Activated CD8-positive, alpha-beta memory T cell treated with anti-CD3 and anti-CD28 coated beads, Interleukin-2, amount 50 U/mL, for 1 hour (primary cell): Measurements from ENCODE around the gene PLTP.
"Not testable (repeated sequence)": the region's sequence is repeated elsewhere in the genome, so short reads cannot be mapped to it uniquely, and the experiment has no call there.

ENCODE experiments used
- DNase-seq: peaks from one replicate; pipeline ENCODE4 v3.0.0-alpha.2; 2020; ENCODE audit errors: extremely low read depth

Gene PLTP

GRCh38 chr20:45919542-45920399 lies 7.8 kb upstream of the PLTP start:
- DNase-seq = no peak

DNA sequence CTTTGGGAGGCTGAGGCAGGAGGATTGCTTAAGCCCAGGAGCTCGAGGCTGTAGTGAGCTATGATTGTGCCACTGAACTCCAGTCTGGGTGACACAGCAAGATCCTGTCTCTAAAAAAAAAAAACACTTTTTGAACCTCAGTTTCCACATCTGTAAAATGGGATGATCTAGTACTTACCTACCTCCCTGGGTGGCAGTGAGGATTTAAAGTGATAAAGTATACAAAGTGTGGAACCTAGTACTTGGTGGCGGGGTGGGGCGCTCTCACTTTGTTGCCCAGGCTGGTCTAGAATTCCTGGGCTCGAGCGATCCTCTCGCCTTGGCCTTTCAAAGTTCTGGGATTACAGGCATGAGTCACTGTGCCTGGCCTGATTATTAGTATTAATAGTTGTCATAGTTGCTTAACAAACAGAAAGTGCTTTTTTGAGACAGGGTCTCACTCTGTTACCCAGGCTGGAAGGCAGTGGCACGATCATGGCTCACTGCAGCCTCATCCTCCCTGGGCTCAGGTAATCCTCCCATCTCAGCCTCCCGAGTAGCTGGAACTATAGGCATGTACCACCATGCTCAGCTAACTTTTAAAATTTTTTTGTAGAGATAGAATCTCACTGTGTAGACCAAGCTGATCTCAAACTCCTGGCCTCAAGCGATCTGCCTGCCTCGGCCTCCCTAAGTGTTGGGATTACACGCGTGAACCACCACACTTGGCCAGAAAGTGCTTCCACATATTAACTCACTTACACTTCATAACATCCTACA lies 7.0 kb upstream of the PLTP start:
- DNase-seq = no peak

- DNase-seq = no peak
Measured at GRCh38 chr20:45918182-45918737, 6.3 kb upstream of the PLTP start.

DNA sequence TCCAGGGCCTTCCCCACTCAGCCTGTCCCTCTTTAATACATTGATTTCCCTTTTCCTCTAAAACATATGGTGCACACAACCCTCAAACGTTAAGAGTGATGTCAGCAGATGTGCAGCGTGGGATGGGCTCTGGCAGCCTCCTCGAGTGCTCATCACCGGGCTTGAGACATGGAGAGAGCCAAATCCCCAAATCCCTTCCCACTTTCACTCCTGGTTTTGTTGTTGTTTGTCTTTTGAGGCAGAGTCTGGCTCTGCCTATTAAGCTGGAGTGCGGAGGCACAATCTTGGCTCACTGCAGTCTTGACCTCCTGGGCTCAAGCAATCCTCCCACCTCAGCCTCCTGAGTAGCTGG lies 5.8 kb upstream of the PLTP start:
- no peak for DNase-seq

- no peak for DNase-seq
Measured at GRCh38 chr20:45913116-45913515, 1.2 kb upstream of the PLTP start.

DNA sequence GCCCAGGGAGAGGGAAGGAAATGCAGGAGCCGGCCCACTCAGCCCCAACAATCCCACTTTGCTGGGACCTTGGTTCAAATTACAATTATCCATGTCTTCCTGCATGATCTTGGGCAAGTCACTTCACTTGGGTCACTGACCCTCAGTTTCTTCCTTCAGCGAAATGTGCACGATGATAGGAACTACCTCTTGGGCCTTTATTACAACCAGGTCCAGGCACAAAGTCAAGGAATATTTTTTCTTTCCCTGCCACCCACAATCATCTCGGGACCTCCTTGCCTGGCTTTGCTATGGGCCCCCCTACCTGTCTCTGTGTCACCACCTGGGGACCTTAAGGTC lies 358 bp upstream of the PLTP start:
- DNase-seq = no peak

GRCh38 chr20:45910670-45911485 lies 1.1 kb downstream of the PLTP start:
- DNase-seq = peak; percentile 63

DNA sequence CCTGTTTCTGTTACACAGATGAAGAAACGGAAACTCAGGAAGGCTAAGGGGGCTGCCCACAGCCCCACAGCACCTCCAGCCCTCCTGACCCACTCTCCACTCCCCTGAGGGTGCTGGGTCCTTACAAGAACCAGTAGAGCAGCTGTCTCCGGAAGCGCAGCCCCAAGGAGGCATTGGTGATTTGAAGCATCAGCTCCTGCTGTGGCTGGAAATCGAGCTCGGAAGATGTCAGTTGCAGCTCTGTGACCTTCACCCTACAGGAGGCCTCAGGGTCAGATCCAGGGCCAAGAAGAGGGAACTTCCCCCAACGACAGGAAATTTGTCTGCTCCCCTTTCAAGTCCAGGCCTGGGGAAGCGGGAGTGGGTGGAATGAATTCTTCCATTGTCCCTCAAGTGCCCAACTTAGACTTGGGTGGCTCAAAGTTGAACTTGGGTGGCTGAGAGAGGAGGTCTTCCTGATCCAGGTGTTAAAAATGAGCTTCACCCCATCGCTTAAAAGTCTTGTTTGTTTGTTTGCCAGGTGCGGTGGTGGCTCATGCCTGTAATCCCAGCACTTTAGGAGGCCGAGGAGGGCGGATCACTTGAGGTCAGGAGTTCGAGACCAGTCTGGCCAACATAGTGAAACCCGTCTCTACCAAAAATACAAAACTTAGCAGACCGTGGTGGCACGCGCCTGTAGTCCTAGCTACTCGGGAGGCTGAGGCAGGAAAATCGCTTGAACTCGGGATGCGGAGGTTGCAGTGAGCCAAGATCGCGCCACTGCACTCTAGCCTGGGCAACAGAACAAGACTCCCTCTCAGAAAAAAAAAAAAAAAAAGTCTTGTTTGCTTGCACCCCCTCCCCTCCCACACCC lies 1.9 kb downstream of the PLTP start:
- no peak for DNase-seq

- DNase-seq = no peak
Measured at GRCh38 chr20:45909336-45909808, 2.6 kb downstream of the PLTP start.

DNA sequence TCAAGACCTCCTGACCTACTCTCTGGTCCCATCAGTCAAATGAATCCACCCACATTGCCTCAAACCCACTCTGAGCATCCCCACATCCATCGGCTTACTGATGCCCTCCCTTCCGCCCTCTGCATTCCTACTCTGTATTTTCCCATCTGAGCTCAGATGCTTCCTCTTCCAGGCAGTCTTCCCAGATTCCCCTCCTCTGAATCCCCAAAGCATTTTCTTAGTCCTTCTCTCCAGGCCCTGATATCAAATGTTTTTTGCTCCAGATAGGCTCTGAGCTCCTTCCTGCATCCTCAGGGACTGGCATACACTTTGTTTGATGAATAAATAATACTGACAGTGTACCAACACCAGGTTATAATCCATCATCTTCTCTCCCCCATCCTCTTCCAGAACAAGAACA lies 3.9 kb downstream of the PLTP start:
- DNase-seq = no peak

DNA sequence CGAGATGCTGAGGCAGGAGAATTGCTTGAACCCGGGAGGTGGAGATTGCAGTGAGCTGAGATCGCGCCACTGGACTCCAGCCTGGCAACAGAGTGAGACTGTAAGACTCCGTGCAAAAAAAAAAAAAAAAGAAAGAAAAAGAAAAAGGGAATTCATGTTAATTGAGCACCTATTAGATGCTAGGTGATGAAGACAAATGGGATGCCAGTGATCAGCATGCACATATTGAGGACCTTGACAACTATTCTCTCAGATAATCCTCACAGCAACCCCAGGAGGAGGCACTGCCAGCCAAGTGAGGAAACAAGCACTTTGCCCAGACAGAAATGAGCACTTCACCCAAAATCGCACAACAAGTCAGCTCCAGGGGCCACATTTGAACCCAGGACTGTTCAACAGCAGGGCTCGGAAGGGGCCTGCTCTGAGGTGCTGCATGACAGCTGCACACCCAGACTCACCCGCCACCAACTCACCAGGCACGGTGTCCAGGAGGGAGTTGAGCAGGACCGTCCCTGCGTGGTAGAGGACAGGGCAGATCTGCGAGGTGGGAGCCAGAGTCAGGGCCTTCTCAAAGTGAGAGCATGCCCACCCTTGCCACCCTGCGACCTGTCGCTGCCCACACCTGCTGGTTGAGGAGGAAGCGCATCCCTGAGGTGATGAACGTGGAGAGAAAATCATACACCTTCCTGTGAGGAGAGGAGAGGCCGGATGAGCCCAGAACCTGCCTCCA lies 4.6 kb downstream of the PLTP start:
- DNase-seq = no peak

- no peak for DNase-seq
Measured at GRCh38 chr20:45905505-45906079, 6.4 kb downstream of the PLTP start.

DNA sequence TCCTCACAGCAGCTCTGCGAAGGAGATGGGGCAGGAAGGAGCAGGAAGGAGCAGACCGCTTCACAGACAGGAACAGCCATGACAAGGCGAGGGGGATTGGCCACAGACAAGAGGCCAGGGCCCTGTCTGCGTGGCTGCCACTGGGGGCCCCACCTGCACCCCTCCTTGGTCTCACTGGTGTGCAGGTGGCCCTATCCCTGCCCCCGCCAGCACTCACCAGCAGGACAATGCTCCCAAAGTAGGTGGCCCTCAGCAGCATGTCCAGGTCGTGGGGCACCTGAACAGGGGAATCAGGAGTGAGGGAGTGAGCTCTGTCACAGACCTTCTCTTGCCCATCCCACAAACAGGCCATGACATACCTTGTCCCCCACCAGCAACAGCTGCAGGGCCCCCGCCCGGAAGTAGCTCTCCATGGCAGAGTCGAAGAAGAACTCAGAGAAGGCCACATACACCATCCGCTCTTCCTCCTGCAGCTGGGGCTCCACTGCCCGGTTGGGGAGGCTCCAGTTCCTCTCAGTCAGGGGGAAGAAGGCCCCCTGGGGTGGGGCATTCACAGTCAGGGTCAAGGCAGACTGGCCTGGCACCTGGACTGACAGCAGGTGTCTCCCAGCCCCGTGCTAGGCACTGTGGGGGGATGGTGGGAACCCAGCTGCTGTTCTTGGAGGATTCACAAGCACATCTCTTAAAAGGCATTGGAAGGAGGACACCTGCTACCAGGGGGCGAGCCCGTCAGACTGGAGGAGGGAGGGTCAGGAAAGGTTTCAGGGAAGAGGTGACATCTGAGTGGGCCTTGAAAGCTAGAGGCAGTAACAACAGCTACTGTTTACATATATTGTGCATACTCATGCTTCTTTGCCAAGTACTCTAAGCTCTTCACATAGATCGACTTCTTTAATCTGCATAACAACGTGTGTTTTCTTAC lies 7.1 kb downstream of the PLTP start:
- no peak for DNase-seq

DNA sequence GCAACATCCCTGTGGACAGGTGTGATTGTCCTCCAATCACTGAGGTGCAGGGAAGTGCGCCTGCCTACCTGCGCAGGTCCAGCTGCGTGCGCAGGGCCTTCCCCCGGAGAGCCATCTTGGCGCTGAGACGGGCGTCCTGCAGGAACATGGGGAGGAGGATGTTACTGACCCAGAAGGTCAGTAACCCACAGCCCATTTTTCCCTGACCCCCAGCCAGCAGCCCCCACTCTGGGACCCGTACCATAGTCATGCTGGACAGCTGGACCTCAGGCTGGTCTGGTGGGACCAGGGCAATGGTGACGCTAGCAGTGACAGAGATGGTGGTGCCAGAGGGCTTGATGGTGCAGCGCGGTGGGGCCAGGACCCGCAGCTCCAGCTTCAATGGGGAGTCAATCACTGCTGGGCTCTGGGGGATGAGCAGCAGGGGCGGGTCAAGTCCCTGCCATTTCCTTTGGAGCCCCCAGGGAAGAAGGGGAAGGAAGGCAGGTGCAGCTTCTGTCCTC lies 9.7 kb downstream of the PLTP start:
- no peak for DNase-seq

- not testable (repeated sequence) for DNase-seq
Measured at GRCh38 chr20:45901332-45901731, 10.6 kb downstream of the PLTP start.

- no peak for DNase-seq
Measured at GRCh38 chr20:45899046-45899835, 12.7 kb downstream of the PLTP start.

- no peak for DNase-seq
Measured at GRCh38 chr20:45898285-45898684, 13.7 kb downstream of the PLTP start.

GRCh38 chr20:45897692-45898091 lies 14.3 kb downstream of the PLTP start:
- DNase-seq = no peak
